Naive B cell (primary cell): ENCODE data around the gene SLC23A2. TPM values are rescaled to one million over a fixed set of nuclear protein-coding genes. Genes with fewer than 3 reads are reported as not detected.

Experiments
- ATAC-seq, 2 donors: fragments of 150-1000 bp; cut with Tn5 transposase; 2 replicates each; pipeline ENCODE4 v1.10.0; 2021; ENCODE audit warnings: low read depth in 2 of 2, mild to moderate bottlenecking in 2 of 2, moderate library complexity in 2 of 2
- DNase-seq: peaks from one replicate; pipeline ENCODE4 v3.0.0; 2022
- H3K27ac Mint-ChIP-seq, 6 donors: one replicate each; pipeline ENCODE4 v1.8.0; 2020 to 2022; ENCODE audit warnings: mild to moderate bottlenecking in 6 of 6, mixed read lengths in 6 of 6, moderate library complexity in 5 of 6, inconsistent platforms in 2 of 6
- H3K27me3 Mint-ChIP-seq, 3 donors: one replicate each; pipeline ENCODE4 v1.8.0; 2021 to 2022; ENCODE audit warnings: mixed read lengths in 3 of 3, mild to moderate bottlenecking in 1 of 3
- H3K36me3 Mint-ChIP-seq, 2 donors: one replicate each; pipeline ENCODE4 v1.8.0; 2020 to 2022; ENCODE audit warnings: mixed read lengths in 2 of 2, inconsistent platforms in 1 of 2, mild to moderate bottlenecking in 1 of 2
- H3K4me1 Mint-ChIP-seq, 3 donors: one replicate each; pipeline ENCODE4 v1.8.0; 2020 to 2022; ENCODE audit warnings: mixed read lengths in 3 of 3, inconsistent platforms in 1 of 3, mild to moderate bottlenecking in 1 of 3, moderate library complexity in 1 of 3
- H3K4me3 Mint-ChIP-seq, 8 donors: one replicate each; pipeline ENCODE4 v1.8.0; 2020 to 2022; ENCODE audit warnings: mild to moderate bottlenecking in 8 of 8, mixed read lengths in 8 of 8, moderate library complexity in 8 of 8, inconsistent platforms in 2 of 8
- H3K9me3 Mint-ChIP-seq, 7 donors: one replicate each; pipeline ENCODE4 v1.8.0; 2020 to 2022; ENCODE audit warnings: mixed read lengths in 7 of 7, mild to moderate bottlenecking in 5 of 7, inconsistent platforms in 2 of 7, moderate library complexity in 1 of 7
- polyA plus RNA-seq, 6 donors: library from polyadenylated mRNA; unstranded; fragments of 300-500 nt; fragmentation: Illumina TruSeq; gene quantifications; one replicate each; pipeline ENCODE4 v1.2.3, GENCODE V29; 2021; ENCODE audit warnings: low read depth in 6 of 6

The SLC23A2 gene
- polyA plus RNA-seq, 6 donors from 2014 or later = 5.0 to 10.8 (median 7.1) TPM

- H3K9me3 Mint-ChIP-seq = peaks cover 0 to 2% (median 0%) of the 10 kb centered on the region in 7 donors
- no peak for ATAC-seq
- H3K27me3 Mint-ChIP-seq = no peaks in the 10 kb centered on the region
- no peak for DNase-seq
- peaks cover 0 to 5% of the 10 kb centered on the region in 2 donors for H3K36me3 Mint-ChIP-seq
- peak overlapping the region; percentile 100 for H3K27ac Mint-ChIP-seq
- peak overlapping the region; percentile 77 to 96 (median 93) for H3K4me3 Mint-ChIP-seq
- H3K4me1 Mint-ChIP-seq = peaks cover 77 to 97% (median 94%) of the 10 kb centered on the region in 3 donors
Observed at GRCh38 chr20:4812216-4812615, 189.1 kb downstream of the SLC23A2 start.

- Mint-ChIP-seq H3K9me3 (peaks cover 0 to 2% (median 0%) of the 10 kb centered on the region in 7 donors), H3K4me1 (peaks cover 79 to 99% (median 97%) of the 10 kb centered on the region in 3 donors), H3K4me3 (peak overlapping the region; percentile 77 to 96 (median 93)), H3K36me3 (peaks cover under 1 to 7% of the 10 kb centered on the region in 2 donors), H3K27me3 (no peaks in the 10 kb centered on the region), H3K27ac (peak overlapping the region; percentile 100)
- DNase-seq (peak; percentile 80), ATAC-seq (peak; percentile 16 to 19)
Observed at GRCh38 chr20:4811661-4812181, 189.6 kb downstream of the SLC23A2 start.

- peaks cover 0 to 2% (median 0%) of the 10 kb centered on the region in 7 donors for H3K9me3 Mint-ChIP-seq
- no peaks in the 10 kb centered on the region for H3K27me3 Mint-ChIP-seq
- peak overlapping the region; percentile 77 to 96 (median 93) for H3K4me3 Mint-ChIP-seq
- peak overlapping the region; percentile 100 for H3K27ac Mint-ChIP-seq
- no peak for ATAC-seq
- peaks cover 81 to 100% (median 99%) of the 10 kb centered on the region in 3 donors for H3K4me1 Mint-ChIP-seq
- no peak for DNase-seq
- peaks cover 5 to 8% of the 10 kb centered on the region in 2 donors for H3K36me3 Mint-ChIP-seq
Observed at GRCh38 chr20:4811257-4811656, 190.1 kb downstream of the SLC23A2 start.

- Mint-ChIP-seq H3K9me3 (no peaks in the 10 kb centered on the region), H3K36me3 (peaks cover 8 to 10% of the 10 kb centered on the region in 2 donors), H3K27ac (peak overlapping the region; percentile 100), H3K4me1 (peaks cover 84 to 100% (median 100%) of the 10 kb centered on the region in 3 donors), H3K4me3 (peak overlapping the region in 7 of 8 donors; percentile 61 to 94 (median 83)), H3K27me3 (no peaks in the 10 kb centered on the region)
- ATAC-seq = no peak
- no peak for DNase-seq
Observed at GRCh38 chr20:4810426-4811019, 190.8 kb downstream of the SLC23A2 start.

- Mint-ChIP-seq H3K4me1 (peaks cover 84 to 100% (median 100%) of the 10 kb centered on the region in 3 donors), H3K27me3 (no peaks in the 10 kb centered on the region), H3K36me3 (peaks cover 9 to 18% of the 10 kb centered on the region in 2 donors), H3K4me3 (peak overlapping the region; percentile 12 to 94 (median 82)), H3K27ac (peak overlapping the region; percentile 87 to 100 (median 100)), H3K9me3 (no peaks in the 10 kb centered on the region)
- ATAC-seq (no peak), DNase-seq (peak; percentile 32)
Observed at GRCh38 chr20:4809707-4810106, 191.6 kb downstream of the SLC23A2 start.

GRCh38 chr20:4808872-4809271 lies 192.4 kb downstream of the SLC23A2 start:
- Mint-ChIP-seq H3K4me1 (peaks cover 79 to 96% (median 94%) of the 10 kb centered on the region in 3 donors), H3K36me3 (peaks cover 9 to 20% of the 10 kb centered on the region in 2 donors), H3K9me3 (no peaks in the 10 kb centered on the region), H3K4me3 (peak overlapping the region; percentile 12 to 94 (median 84)), H3K27ac (peak overlapping the region; percentile 87 to 100 (median 98)), H3K27me3 (no peaks in the 10 kb centered on the region)
- ATAC-seq (no peak), DNase-seq (no peak)

- Mint-ChIP-seq H3K4me3 (no peak overlapping the region), H3K27ac (peak overlapping the region; percentile 75 to 100 (median 92)), H3K36me3 (peaks cover 16 to 31% of the 10 kb centered on the region in 2 donors), H3K9me3 (peaks cover 0 to 2% (median 0%) of the 10 kb centered on the region in 7 donors), H3K4me1 (peaks cover 56 to 74% (median 64%) of the 10 kb centered on the region in 3 donors), H3K27me3 (no peaks in the 10 kb centered on the region)
- DNase-seq (no peak), ATAC-seq (no peak)
Observed at GRCh38 chr20:4805663-4806449, 195.5 kb downstream of the SLC23A2 start.

- ATAC-seq (no peak), DNase-seq (no peak)
- Mint-ChIP-seq H3K9me3 (peaks cover 0 to 2% (median 0%) of the 10 kb centered on the region in 7 donors), H3K27me3 (no peaks in the 10 kb centered on the region), H3K4me3 (no peak overlapping the region), H3K36me3 (peaks cover 22 to 48% of the 10 kb centered on the region in 2 donors), H3K27ac (peak overlapping the region in 3 of 6 donors; percentile 78 to 90 (median 78)), H3K4me1 (peaks cover 31 to 41% (median 36%) of the 10 kb centered on the region in 3 donors)
Observed at GRCh38 chr20:4802527-4802926, 198.8 kb downstream of the SLC23A2 start.

Other genes with a start within 250 kb of the SLC23A2 start
- gene RASSF2, start 177.9 kb downstream of the SLC23A2 start, polyA plus RNA-seq = 10 to 100 TPM; 44.5 to 91.0 (median 59.7) TPM
- gene TMEM230, start 111.6 kb upstream of the SLC23A2 start, polyA plus RNA-seq = 100 to 1,000 TPM; 201 to 343 (median 245) TPM
- gene PCNA, start 118.4 kb upstream of the SLC23A2 start, polyA plus RNA-seq = 10 to 100 TPM; 33.4 to 43.0 (median 39.0) TPM
- 10 to 100 TPM; 41.0 to 73.4 (median 50.4) TPM for gene CDS2, start 125.5 kb upstream of the SLC23A2 start, polyA plus RNA-seq